ENCODE results near the gene MAD1L1. TPM values are rescaled to one million over a fixed set of nuclear protein-coding genes. Genes with fewer than 3 reads are reported as not detected.

The MAD1L1 gene
- total RNA-seq, 2 experiments from 2014 or later, result 157 to 160 TPM

GRCh38 chr7:2032030-2032875 lies 200.5 kb downstream of the MAD1L1 start:
- intact Hi-C loops (cut with DNase I, micrococcal nuclease), result loop anchor here in 1 of 2 experiments (10.0 kb wide), 1 partner anchor 47 kb away; no protein-coding TSS in a partner anchor
- Mint-ChIP-seq H3K4me3 (no peak overlapping the region), H3K9me3 (peaks cover 3% of the 10 kb centered on the region), H3K27ac (no peak overlapping the region), H3K27me3 (no peaks in the 10 kb centered on the region), H3K36me3 (ENCODE audit: low read depth) (peaks cover 14% of the 10 kb centered on the region), H3K4me1 (ENCODE audit: low read depth) (peaks cover 38% of the 10 kb centered on the region)
- peak in 1 of 14 experiments; percentile 1 for DNase-seq
- TF ChIP-seq CTCF (IDR thresholded peaks at IDR 0.05), result no peak
- Histone ChIP-seq H3K27me3 (ENCODE audit: control insufficient read depth in 1 of 2, insufficient read depth in 2 of 2, low read length in 2 of 2) (no peaks in the 10 kb centered on the region), H3K36me3 (ENCODE audit: insufficient read depth, low read length) (no peaks in the 10 kb centered on the region), H3K4me1 (ENCODE audit: insufficient read depth, low read length) (peaks cover 16% of the 10 kb centered on the region), H3K4me3 (ENCODE audit: low read length) (no peak overlapping the region), H3K27ac (ENCODE audit: low read depth in 1 of 2, low read length in 2 of 2) (no peak overlapping the region), H3K9me3 (ENCODE audit: control insufficient read depth in 1 of 2, insufficient read depth in 1 of 2, low read length in 2 of 2) (peaks cover 10 to 33% of the 10 kb centered on the region in 2 experiments)
- ChIA-PET POLR2A (no interaction called here), CTCF (no interaction called here)
- ATAC-seq (ENCODE audit: poor library complexity), result no peak

GRCh38 chr7:2031451-2031845 lies 201.3 kb downstream of the MAD1L1 start:
- intact Hi-C loops (cut with DNase I, micrococcal nuclease), result loop anchor here in 1 of 2 experiments (10.0 kb wide), 1 partner anchor 47 kb away; no protein-coding TSS in a partner anchor

More at GRCh38 chr7:2031451-2031845, 201.3 kb downstream of the MAD1L1 start:
- ATAC-seq (ENCODE audit: poor library complexity) (peak; percentile 30), DNase-seq (peak in 1 of 14 experiments; percentile 3)
- H3K27me3 Mint-ChIP-seq, result no peaks in the 10 kb centered on the region
- CTCF ChIA-PET, result no interaction called here
- no peak for TF ChIP-seq CTCF (IDR thresholded peaks at IDR 0.05)
- no peak overlapping the region for H3K27ac ChIP-seq (ENCODE audit: low read depth in 1 of 2, low read length in 2 of 2)
- H3K27ac Mint-ChIP-seq, result peak overlapping the region; percentile 19
- peaks cover 30% of the 10 kb centered on the region for H3K4me1 Mint-ChIP-seq (ENCODE audit: low read depth)
- H3K4me3 Mint-ChIP-seq, result peak overlapping the region; percentile 44
- POLR2A ChIA-PET, result interaction anchor here (0.7 to 1.2 kb wide), 3 partner anchors 10 to 104 kb away, joined by 3 to 8 read pairs (median 3); no protein-coding TSS in a partner anchor
- H3K4me3 ChIP-seq (ENCODE audit: low read length), result no peak overlapping the region
- peaks cover 13% of the 10 kb centered on the region for H3K4me1 ChIP-seq (ENCODE audit: insufficient read depth, low read length)
- peaks cover 16% of the 10 kb centered on the region for H3K36me3 Mint-ChIP-seq (ENCODE audit: low read depth)
- H3K27me3 ChIP-seq (ENCODE audit: control insufficient read depth in 1 of 2, insufficient read depth in 2 of 2, low read length in 2 of 2), result no peaks in the 10 kb centered on the region
- H3K9me3 ChIP-seq (ENCODE audit: control insufficient read depth in 1 of 2, insufficient read depth in 1 of 2, low read length in 2 of 2), result peaks cover 12 to 33% of the 10 kb centered on the region in 2 experiments
- peaks cover 5% of the 10 kb centered on the region for H3K9me3 Mint-ChIP-seq
- H3K36me3 ChIP-seq (ENCODE audit: insufficient read depth, low read length), result no peaks in the 10 kb centered on the region
